HG02943 (cell line): ENCODE measurements around the gene ARSA.
"Not testable (repeated sequence)": the region's sequence is repeated elsewhere in the genome, so short reads cannot be mapped to it uniquely, and the experiment has no call there.

Experiments used
- ATAC-seq: cut with Tn5 transposase; IDR thresholded peaks from one replicate; pipeline ENCODE4 v1.9.1; 2021; ENCODE audit warnings: mild to moderate bottlenecking, low read depth, moderate library complexity; ENCODE audit not compliant: unreplicated experiment

ARSA gene

GRCh38 chr22:50627642-50628542, at the start of gene ARSA:
TSS of gene ARSA (minus strand) at chr22:50628152. CDS start at chr22:50627779, 373 bp downstream.
- ATAC-seq, result peak; percentile 62

GRCh38 chr22:50676661-50677492, 48.9 kb upstream of the ARSA start:
- ATAC-seq, result no peak

GRCh38 chr22:50676180-50676636, 48.3 kb upstream of the ARSA start:
- ATAC-seq, result no peak

- no peak for ATAC-seq
Measured at GRCh38 chr22:50675553-50676179, 47.7 kb upstream of the ARSA start.

- no peak for ATAC-seq
Measured at GRCh38 chr22:50674606-50675552, 46.9 kb upstream of the ARSA start.

- ATAC-seq, result no peak
Measured at GRCh38 chr22:50674130-50674500, 46.2 kb upstream of the ARSA start.

- no peak for ATAC-seq
Measured at GRCh38 chr22:50673231-50674129, 45.5 kb upstream of the ARSA start.

- ATAC-seq, result no peak
Measured at GRCh38 chr22:50672471-50673230, 44.7 kb upstream of the ARSA start, which contains the start of gene SHANK3. TSS of gene SHANK3 (plus strand) at chr22:50672823.

- no peak for ATAC-seq
Measured at GRCh38 chr22:50672041-50672440, 44.1 kb upstream of the ARSA start.

- ATAC-seq, result no peak
Measured at GRCh38 chr22:50671641-50672040, 43.7 kb upstream of the ARSA start.

- ATAC-seq, result no peak
Measured at GRCh38 chr22:50670914-50671538, 43.1 kb upstream of the ARSA start.

- ATAC-seq, result no peak
Measured at GRCh38 chr22:50670513-50670912, 42.6 kb upstream of the ARSA start.

GRCh38 chr22:50665738-50666137, 37.8 kb upstream of the ARSA start:
- no peak for ATAC-seq

- no peak for ATAC-seq
Measured at GRCh38 chr22:50665212-50665611, 37.3 kb upstream of the ARSA start.

GRCh38 chr22:50660306-50660705, 32.4 kb upstream of the ARSA start:
- ATAC-seq, result no peak

GRCh38 chr22:50659711-50660110, 31.8 kb upstream of the ARSA start:
- not testable (repeated sequence) for ATAC-seq

GRCh38 chr22:50657925-50658324, 30.0 kb upstream of the ARSA start:
- no peak for ATAC-seq
